Cardiac muscle cell (in vitro differentiated cells and primary cell): ENCODE results near the gene KCTD8. TPM values are rescaled to one million over a fixed set of nuclear protein-coding genes. Genes with fewer than 3 reads are reported as not detected.

Source experiments
- DNase-seq, 2 donors: peaks; one replicate each; pipeline versions ENCODE4 v3.0.0 to v3.0.0-alpha.2; 2010 to 2017; ENCODE audit warnings: low read depth in 1 of 2, low spot score in 1 of 2
- H3K27ac ChIP-seq: fragments of 200-600 bp; sonication (generic); 2 replicates; pipeline ENCODE4 v1.5.1; 2016
- H3K27me3 ChIP-seq: fragments of 200-600 bp; sonication (generic); 2 replicates; pipeline ENCODE4 v1.6.0; 2016; ENCODE audit warnings: control low read depth
- H3K36me3 ChIP-seq: fragments of 200-600 bp; sonication (generic); 2 replicates; pipeline ENCODE4 v1.5.1; 2016; ENCODE audit warnings: control low read depth
- H3K4me1 ChIP-seq: fragments of 200-600 bp; sonication (generic); 2 replicates; pipeline ENCODE4 v1.8.1; 2017; ENCODE audit warnings: low read depth, mild to moderate bottlenecking, mixed run types
- H3K4me3 ChIP-seq: fragments of 200-600 bp; sonication (generic); 2 replicates; pipeline ENCODE4 v1.5.1; 2016; ENCODE audit warnings: mild to moderate bottlenecking
- H3K9me3 ChIP-seq: fragments of 200-600 bp; sonication (generic); 2 replicates; pipeline ENCODE4 v1.5.1; 2017; ENCODE audit warnings: low read depth, mild to moderate bottlenecking, control low read depth
- CTCF ChIP-seq: IDR thresholded peaks from 2 replicates; pipeline ENCODE4 v1.5.1; 2012; ENCODE audit warnings: low read depth, mild to moderate bottlenecking, low read length
- polyA plus RNA-seq: library from polyadenylated mRNA; unstranded; fragments of >200 nt; fragmentation: Nextera tagmentation; extraction: Ambion mirVana; gene quantifications from 2 replicates; pipeline ENCODE4 v1.2.1, GENCODE V29; 2016
- total RNA-seq: library from RNA; depleted of rRNA; stranded (reverse); fragments of >200 nt; gene quantifications from 2 replicates; pipeline ENCODE4 v1.2.3, GENCODE V29; 2016

The KCTD8 gene
- total and polyA plus RNA-seq, 2 experiments from 2014 or later = 1.3 to 3.0 TPM

- Histone ChIP-seq H3K4me1 (no peaks in the 10 kb centered on the region), H3K4me3 (no peak overlapping the region), H3K27ac (no peak overlapping the region), H3K9me3 (no peaks in the 10 kb centered on the region), H3K27me3 (no peaks in the 10 kb centered on the region), H3K36me3 (no peaks in the 10 kb centered on the region)
- no peak for DNase-seq
- TF ChIP-seq CTCF = no peak
These were observed 127.8 kb downstream of the KCTD8 start for GRCh38 chr4:44320833-44321232.

DNA sequence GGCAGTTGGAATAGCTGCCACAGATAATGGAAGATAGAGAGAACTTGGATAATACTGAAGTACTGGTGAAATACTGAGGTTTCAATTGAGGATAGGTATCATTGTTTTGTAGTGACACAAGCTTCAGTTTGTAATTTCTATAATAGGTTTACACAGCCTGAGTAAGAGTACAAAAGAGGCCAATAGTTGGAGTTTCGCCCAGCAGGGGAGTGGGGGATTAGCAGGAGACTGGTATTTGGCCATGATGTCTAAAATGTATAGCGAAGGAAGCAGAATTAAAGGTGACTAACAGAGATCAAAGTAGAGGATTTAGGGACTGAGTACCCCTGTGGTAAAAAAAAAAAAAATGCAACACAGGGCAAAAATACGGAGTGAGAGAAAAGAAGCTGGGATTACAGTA, 129.5 kb downstream of the KCTD8 start:
- Histone ChIP-seq H3K36me3 (no peaks in the 10 kb centered on the region), H3K27me3 (no peaks in the 10 kb centered on the region), H3K9me3 (no peaks in the 10 kb centered on the region), H3K27ac (no peak overlapping the region), H3K4me3 (no peak overlapping the region), H3K4me1 (no peaks in the 10 kb centered on the region)
- no peak for TF ChIP-seq CTCF
- no peak for DNase-seq

GRCh38 chr4:44313702-44314101, 134.9 kb downstream of the KCTD8 start:
- Histone ChIP-seq H3K36me3 (no peaks in the 10 kb centered on the region), H3K27ac (no peak overlapping the region), H3K4me1 (no peaks in the 10 kb centered on the region), H3K4me3 (no peak overlapping the region), H3K27me3 (no peaks in the 10 kb centered on the region), H3K9me3 (no peaks in the 10 kb centered on the region)
- no peak for TF ChIP-seq CTCF
- peak in 1 of 2 donors; percentile 0 for DNase-seq

DNA sequence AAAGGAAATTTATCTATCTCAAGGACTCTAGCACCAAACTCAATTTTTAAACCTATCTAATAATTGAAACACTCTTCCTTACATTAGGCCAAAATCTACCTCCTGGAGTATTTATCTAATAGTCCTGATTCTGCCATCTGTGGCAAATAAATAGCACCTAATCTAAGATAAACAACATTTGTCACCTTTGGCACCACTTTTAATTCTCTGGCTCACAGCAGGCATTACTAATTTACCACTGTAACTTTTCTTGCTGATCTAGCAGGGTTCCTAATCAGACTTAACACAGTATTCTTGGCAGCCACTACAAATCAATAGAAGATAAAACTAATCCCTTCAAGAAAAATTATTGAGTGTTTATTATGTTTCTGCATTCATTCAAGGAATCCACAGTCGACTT, 161.1 kb downstream of the KCTD8 start:
- TF ChIP-seq CTCF = no peak
- Histone ChIP-seq H3K36me3 (no peaks in the 10 kb centered on the region), H3K27ac (no peak overlapping the region), H3K9me3 (no peaks in the 10 kb centered on the region), H3K4me1 (no peaks in the 10 kb centered on the region), H3K4me3 (no peak overlapping the region), H3K27me3 (no peaks in the 10 kb centered on the region)
- no peak for DNase-seq

DNA sequence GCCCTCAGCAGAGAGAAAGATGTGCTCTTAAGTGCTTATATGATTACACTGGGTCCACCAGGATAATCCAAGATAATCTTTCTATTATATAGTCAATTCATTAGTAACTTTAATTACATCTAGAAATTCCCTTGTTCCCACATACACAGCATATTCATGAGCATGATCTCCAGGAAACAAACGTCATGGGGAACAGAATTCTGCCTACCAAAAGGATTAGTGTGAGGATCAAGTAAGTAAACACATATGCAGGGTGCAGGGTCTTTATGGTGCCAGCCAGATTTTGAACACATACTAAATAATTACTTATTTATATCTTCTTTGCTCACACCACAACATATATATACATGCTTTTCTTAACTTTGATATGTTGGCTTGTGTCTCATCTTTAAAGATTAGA, 169.1 kb downstream of the KCTD8 start:
- Histone ChIP-seq H3K36me3 (no peaks in the 10 kb centered on the region), H3K9me3 (no peaks in the 10 kb centered on the region), H3K27ac (no peak overlapping the region), H3K27me3 (no peaks in the 10 kb centered on the region), H3K4me1 (no peaks in the 10 kb centered on the region), H3K4me3 (no peak overlapping the region)
- no peak for TF ChIP-seq CTCF
- DNase-seq = no peak

DNA sequence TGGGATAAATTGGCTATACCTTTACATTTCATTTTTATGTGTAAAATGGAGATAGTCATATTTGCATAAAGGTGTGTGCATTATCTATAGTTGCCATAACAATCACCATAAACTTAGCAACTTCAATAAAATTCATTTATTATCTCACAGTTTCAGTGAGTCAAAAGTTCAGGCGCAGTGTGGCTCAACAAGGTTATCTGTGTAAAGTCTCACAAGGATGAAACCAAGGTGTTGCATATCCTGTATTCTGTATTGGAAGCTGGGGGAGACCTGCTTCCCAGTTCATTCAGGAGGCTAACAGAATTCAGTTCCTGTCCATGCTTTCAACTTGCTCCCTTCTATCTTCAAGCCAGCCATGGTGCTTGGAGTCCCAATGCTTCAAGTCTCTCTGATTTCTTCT, 169.5 kb downstream of the KCTD8 start:
- Histone ChIP-seq H3K27me3 (no peaks in the 10 kb centered on the region), H3K27ac (no peak overlapping the region), H3K9me3 (no peaks in the 10 kb centered on the region), H3K4me3 (no peak overlapping the region), H3K4me1 (no peaks in the 10 kb centered on the region), H3K36me3 (no peaks in the 10 kb centered on the region)
- TF ChIP-seq CTCF = no peak
- DNase-seq = no peak
